GM21619 (cell line): ENCODE results near the gene GNPTG.
A peak's percentile ranks its signal among the peaks of the same experiment; 100 is the strongest.

Experiments used
- ATAC-seq: cut with Tn5 transposase; IDR thresholded peaks from one replicate; pipeline ENCODE4 v1.9.1; 2021; ENCODE audit not compliant: unreplicated experiment

Gene GNPTG

DNA sequence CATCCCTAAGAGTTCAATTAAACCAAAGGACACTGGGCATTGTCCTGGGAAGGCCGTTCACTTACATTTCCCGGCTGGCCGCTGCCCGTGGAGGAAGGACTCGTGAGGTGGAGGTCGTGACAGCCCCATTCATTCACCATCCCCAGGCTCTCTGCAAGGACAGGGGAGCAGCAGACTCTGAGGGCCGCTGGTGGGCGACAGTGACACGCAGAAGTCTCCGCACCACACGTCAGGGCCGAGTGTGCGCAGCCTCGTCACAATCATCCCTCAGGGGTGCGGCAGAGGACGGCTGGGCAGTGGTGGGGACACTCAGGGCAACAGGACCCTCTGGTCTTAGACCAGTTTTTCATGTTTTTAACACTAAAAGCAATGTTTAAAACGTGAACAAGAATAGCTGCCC lies 41.1 kb downstream of the GNPTG start:
- ATAC-seq = no peak

DNA sequence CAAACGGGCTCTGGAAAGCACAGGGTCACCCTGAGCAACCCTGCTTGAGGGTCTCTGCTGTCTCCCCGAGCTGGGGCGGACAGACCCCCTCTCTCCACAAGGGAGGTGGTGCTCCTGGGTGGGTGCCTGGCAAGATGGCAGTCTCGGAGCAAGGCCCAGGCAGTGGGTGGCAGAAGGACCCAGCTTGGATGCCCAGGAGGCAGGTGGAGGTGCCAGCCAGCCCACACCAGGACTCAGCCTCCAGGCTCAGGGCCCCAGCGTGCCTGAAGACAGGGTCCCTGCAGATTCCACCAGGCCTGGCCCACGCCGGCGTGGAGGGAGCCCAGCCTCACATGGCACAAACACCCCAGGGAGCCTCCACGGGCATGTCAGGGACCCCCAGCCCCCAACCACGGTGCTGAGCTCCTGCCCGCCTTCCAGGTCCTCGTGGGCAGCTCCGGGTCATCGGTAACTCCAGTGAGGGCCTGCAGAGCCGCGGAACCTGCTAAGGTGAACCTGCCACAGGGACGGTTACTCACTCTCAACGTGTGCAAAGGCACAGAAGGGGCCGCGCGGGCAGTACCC lies 42.0 kb downstream of the GNPTG start:
- no peak for ATAC-seq

- ATAC-seq = no peak
Observed at GRCh38 chr16:1394367-1394951, 42.7 kb downstream of the GNPTG start.

- ATAC-seq = no peak
Observed at GRCh38 chr16:1395444-1396031, 43.8 kb downstream of the GNPTG start.

GRCh38 chr16:1397779-1398178 lies 46.0 kb downstream of the GNPTG start:
- ATAC-seq = no peak

DNA sequence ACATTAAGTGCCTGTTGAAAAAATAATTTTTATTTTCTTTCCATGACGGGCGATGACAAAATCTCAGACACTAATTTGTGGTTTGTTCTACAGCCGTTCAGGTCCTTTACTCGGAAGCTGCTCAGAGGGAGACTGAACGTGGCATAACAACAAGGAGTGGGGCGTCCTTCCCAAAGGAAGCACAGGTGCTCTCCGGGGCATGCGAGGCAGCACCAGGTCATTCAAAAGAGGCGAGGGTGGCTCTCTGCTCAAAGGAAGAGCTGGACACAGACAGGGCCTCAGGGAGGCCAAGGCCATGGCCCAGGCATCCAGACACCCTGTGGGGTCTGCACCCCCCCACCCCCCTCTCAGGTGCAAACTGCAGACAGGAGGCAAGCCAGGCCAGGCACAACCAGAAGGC lies 46.6 kb downstream of the GNPTG start:
- ATAC-seq = no peak

GRCh38 chr16:1398826-1399581 lies 47.3 kb downstream of the GNPTG start:
- ATAC-seq = no peak

- no peak for ATAC-seq
Observed at GRCh38 chr16:1401061-1401757, 49.5 kb downstream of the GNPTG start.

GRCh38 chr16:1401758-1402154 lies 50.0 kb downstream of the GNPTG start:
- no peak for ATAC-seq

DNA sequence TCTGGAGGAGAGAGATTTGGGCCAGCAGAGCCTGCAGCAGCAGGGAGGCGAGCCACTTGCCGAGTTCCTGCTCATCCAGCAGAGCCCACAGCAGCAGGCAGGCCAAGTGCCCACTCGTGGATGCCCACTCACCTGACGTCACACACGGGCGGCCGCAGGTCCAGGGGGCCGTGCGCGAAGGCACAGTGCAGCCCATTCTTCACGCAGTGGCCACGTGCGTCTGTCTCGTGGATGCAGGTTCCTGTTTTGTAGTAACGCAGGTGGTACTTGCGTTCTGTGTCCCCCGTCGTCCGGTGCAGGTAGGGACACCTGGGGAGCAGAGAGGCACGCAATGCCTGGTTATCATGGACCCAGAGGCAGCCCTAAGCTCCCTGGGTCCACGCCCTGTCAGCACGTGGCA lies 51.3 kb downstream of the GNPTG start:
- ATAC-seq = no peak

- no peak for ATAC-seq
Observed at GRCh38 chr16:1403733-1404132, 52.0 kb downstream of the GNPTG start.

DNA sequence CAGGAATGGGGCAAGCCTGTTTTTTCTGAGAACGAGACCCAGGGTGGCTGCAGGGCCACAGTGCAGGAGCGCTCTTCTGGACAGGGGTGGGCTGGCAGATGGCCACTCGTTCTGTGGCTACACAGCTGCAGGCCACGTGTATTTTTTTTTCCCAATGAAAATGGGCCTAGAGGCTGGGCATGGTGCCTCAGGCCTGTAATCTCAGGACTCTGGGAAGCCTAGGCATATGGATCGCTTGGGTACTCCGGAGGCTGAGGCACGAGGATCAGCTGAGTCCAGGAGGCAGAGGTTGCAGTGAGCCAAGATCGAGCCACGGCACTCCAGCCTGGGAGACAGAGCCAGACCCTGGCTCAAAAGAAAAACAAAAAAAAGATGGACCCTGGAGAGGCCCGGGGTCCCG lies 56.0 kb downstream of the GNPTG start:
- no peak for ATAC-seq

- ATAC-seq = peak; percentile 73
Observed at GRCh38 chr16:1408171-1408837, 56.6 kb downstream of the GNPTG start.

- ATAC-seq = no peak
Observed at GRCh38 chr16:1412847-1413246, 61.1 kb downstream of the GNPTG start.
